ENCODE results near the gene FOXP3. TPM values are rescaled to one million over a fixed set of nuclear protein-coding genes. Genes with fewer than 3 reads are reported as not detected.
"Not testable (repeated sequence)": the region's sequence is repeated elsewhere in the genome, so short reads cannot be mapped to it uniquely, and the experiment has no call there.

FOXP3 gene
- total RNA-seq, 1 donor from 2014 or later = not detected

DNA sequence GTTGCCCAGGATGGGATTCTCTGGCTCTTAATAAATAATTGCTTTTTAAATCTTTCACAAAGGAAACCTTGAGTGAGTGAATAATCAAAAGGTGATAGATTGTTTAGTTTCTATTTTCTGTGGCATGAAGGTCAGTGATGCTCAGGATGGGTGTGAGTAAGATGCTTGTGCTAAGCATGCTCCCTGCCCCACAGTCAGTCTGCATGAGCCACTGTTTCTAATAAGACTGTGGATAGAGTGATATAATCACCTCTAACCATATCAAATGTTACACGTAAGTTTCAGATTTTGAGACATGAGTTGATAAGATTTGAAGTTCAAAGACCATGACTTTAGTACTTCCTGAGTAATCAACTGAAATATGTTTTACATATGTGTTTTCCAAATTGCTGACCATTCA, 36.2 kb upstream of the FOXP3 start:
- Mint-ChIP-seq H3K4me3 (no peak overlapping the region), H3K4me1 (no peaks in the 10 kb centered on the region), H3K27me3 (ENCODE audit: insufficient read depth, low read depth) (peaks cover 5% of the 10 kb centered on the region), H3K27ac (no peak overlapping the region), H3K9me3 (peaks cover 12% of the 10 kb centered on the region), H3K36me3 (no peaks in the 10 kb centered on the region)
- DNase-seq (ENCODE audit: low spot score) = no peak
- H3K27me3 ChIP-seq = no peaks in the 10 kb centered on the region
- no peak overlapping the region for H3K4me2 ChIP-seq
- TF ChIP-seq EZH2phosphoT487 (IDR thresholded peaks at IDR 0.05) (no peak), EZH2 (IDR thresholded peaks at IDR 0.05) (no peak)
- TF ChIP-seq, protein P1, sequence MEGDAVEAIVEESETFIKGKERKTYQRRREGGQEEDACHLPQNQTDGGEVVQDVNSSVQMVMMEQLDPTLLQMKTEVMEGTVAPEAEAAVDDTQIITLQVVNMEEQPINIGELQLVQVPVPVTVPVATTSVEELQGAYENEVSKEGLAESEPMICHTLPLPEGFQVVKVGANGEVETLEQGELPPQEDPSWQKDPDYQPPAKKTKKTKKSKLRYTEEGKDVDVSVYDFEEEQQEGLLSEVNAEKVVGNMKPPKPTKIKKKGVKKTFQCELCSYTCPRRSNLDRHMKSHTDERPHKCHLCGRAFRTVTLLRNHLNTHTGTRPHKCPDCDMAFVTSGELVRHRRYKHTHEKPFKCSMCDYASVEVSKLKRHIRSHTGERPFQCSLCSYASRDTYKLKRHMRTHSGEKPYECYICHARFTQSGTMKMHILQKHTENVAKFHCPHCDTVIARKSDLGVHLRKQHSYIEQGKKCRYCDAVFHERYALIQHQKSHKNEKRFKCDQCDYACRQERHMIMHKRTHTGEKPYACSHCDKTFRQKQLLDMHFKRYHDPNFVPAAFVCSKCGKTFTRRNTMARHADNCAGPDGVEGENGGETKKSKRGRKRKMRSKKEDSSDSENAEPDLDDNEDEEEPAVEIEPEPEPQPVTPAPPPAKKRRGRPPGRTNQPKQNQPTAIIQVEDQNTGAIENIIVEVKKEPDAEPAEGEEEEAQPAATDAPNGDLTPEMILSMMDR (IDR thresholded peaks at IDR 0.05) = no peak
- no peaks in the 10 kb centered on the region for H4K20me1 ChIP-seq (ENCODE audit: low read depth)
- no peak overlapping the region for H3K4me3 ChIP-seq
- no peaks in the 10 kb centered on the region for H3K4me1 ChIP-seq
- H3K9ac ChIP-seq = no peak overlapping the region
- no peaks in the 10 kb centered on the region for H3K79me2 ChIP-seq (ENCODE audit: low read depth)
- H3F3A ChIP-seq (ENCODE audit: low read depth) = no peaks in the 10 kb centered on the region
- no peaks in the 10 kb centered on the region for H3K9me3 ChIP-seq (ENCODE audit: low read depth)
- H3K36me3 ChIP-seq = no peaks in the 10 kb centered on the region
- no peak overlapping the region for H3K27ac ChIP-seq
- H2AFZ ChIP-seq (replicated peaks) = no peak overlapping the region

DNA sequence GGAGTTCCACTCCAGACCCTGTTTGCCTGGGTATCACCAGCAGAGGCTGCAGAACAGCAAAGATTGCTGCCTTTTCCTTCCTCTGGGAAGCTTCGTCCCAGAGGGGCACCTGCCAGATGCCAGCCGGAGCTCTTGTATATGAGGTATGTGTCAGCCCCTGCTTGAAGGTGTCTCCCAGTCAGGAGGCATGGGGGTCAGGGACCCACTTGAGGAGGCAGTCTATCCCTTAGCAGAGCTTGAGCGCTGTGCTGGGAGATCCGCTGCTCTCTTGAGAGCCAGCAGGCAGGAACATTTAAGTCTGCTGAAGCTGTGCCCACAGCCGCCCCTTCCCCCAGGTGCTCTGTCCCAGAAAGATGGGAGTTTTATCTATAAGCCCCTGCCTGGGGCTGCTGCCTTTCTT, 34.8 kb upstream of the FOXP3 start:
- not testable (repeated sequence) for H3K27ac Mint-ChIP-seq; H3K9me3 ChIP-seq (ENCODE audit: low read depth); H4K20me1 ChIP-seq (ENCODE audit: low read depth); H3K36me3 Mint-ChIP-seq; H3K4me3 ChIP-seq; H3K9ac ChIP-seq; H3K27me3 ChIP-seq; H3K27ac ChIP-seq; H3K4me2 ChIP-seq; H3F3A ChIP-seq (ENCODE audit: low read depth); H3K27me3 Mint-ChIP-seq (ENCODE audit: insufficient read depth, low read depth); DNase-seq (ENCODE audit: low spot score); H3K4me3 Mint-ChIP-seq; H3K4me1 ChIP-seq; H3K36me3 ChIP-seq; H2AFZ ChIP-seq (replicated peaks); H3K79me2 ChIP-seq (ENCODE audit: low read depth); H3K4me1 Mint-ChIP-seq
- H3K9me3 Mint-ChIP-seq = peaks cover 12% of the 10 kb centered on the region

DNA sequence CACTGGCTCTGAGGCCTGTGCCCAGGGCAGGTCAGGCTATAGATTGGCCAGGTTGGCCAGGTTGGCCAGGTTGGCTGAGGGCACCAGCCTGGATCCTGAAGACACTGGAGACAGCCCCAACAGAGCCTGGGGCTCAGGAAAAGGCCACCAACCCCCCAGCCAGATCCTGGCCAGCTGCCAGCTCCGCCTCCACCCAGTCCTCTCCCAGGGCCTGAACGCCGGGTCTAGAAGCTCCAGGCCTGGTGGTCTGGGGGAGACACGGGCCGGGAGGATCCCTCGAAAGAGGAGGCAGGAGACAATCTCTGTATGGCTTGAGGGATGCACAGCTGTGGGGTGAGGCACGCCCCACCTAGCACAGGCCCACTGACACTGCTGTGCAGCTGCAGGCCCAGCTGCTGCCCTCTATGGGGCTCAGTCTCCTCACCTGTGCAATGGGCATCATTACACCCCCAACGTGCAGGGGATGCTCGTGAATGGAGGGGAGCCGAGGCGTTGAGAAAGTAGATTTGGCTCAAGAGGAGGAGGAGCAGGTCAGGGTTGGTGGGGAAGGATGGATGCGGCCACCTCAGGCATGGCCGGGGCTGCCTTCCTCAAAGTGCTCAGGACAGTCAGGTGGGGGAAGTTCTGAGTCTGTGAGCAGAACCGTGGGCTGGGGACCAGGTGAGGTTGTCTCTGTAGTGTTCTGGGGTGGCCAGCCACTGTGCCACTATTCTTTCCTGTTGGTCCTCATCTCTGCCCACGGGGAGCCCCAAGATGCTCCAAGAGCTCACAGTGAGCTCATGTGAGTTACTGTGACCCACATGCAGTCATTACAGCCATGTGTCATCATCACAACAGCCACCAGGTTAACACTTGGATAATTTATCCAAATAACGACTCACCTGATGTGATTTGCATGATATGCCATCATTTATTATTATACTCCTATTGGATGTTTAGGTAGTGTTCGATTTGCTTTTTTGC, 28.2 kb upstream of the FOXP3 start:
- Mint-ChIP-seq H3K27ac (no peak overlapping the region), H3K9me3 (peaks cover 5% of the 10 kb centered on the region), H3K4me1 (peaks cover 4% of the 10 kb centered on the region), H3K36me3 (no peaks in the 10 kb centered on the region), H3K4me3 (no peak overlapping the region), H3K27me3 (ENCODE audit: insufficient read depth, low read depth) (no peaks in the 10 kb centered on the region)
- Histone ChIP-seq H3F3A (ENCODE audit: low read depth) (no peaks in the 10 kb centered on the region), H3K4me1 (no peaks in the 10 kb centered on the region), H3K4me2 (no peak overlapping the region), H3K79me2 (ENCODE audit: low read depth) (no peaks in the 10 kb centered on the region), H3K27me3 (no peaks in the 10 kb centered on the region), H3K4me3 (no peak overlapping the region), H3K27ac (no peak overlapping the region), H2AFZ (replicated peaks) (no peak overlapping the region), H4K20me1 (ENCODE audit: low read depth) (no peaks in the 10 kb centered on the region), H3K36me3 (no peaks in the 10 kb centered on the region), H3K9me3 (ENCODE audit: low read depth) (no peaks in the 10 kb centered on the region), H3K9ac (no peak overlapping the region)
- TF ChIP-seq EZH2 (IDR thresholded peaks at IDR 0.05) = no peak
- no peak for TF ChIP-seq EZH2phosphoT487 (IDR thresholded peaks at IDR 0.05)
- TF ChIP-seq, protein P1 (IDR thresholded peaks at IDR 0.05) = no peak
- DNase-seq (ENCODE audit: low spot score) = no peak

Measured in neural progenitor cell (in vitro differentiated cells).